Left lobe of liver (tissue), 2 donors: ENCODE data around the gene TNFSF15. TPM values are rescaled to one million over a fixed set of nuclear protein-coding genes. Genes with fewer than 3 reads are reported as not detected.
"Not testable (repeated sequence)": the region's sequence is repeated elsewhere in the genome, so short reads cannot be mapped to it uniquely, and the experiment has no call there.

Experiments used
- ATAC-seq: fragments of 200-7000 bp; cut with Tn5 transposase; one replicate; pipeline ENCODE4 v1.9.1; 2020; ENCODE audit warnings: mild to moderate bottlenecking, moderate library complexity
- DNase-seq: peaks from one replicate; pipeline ENCODE4 v3.0.0-alpha.2; 2020; ENCODE audit warnings: low spot score
- total RNA-seq: library from RNA; stranded (reverse); gene quantifications from one replicate; pipeline ENCODE4 v1.2.1, GENCODE V29; 2021
- donor health status: DM: no; HTN: no; CAD: no; lungs with moderate emphysema.
- donor health status: DM: no; HTN: yes; CAD: no.

Gene TNFSF15
- total RNA-seq, 1 donor from 2014 or later = 0.05 TPM

DNA sequence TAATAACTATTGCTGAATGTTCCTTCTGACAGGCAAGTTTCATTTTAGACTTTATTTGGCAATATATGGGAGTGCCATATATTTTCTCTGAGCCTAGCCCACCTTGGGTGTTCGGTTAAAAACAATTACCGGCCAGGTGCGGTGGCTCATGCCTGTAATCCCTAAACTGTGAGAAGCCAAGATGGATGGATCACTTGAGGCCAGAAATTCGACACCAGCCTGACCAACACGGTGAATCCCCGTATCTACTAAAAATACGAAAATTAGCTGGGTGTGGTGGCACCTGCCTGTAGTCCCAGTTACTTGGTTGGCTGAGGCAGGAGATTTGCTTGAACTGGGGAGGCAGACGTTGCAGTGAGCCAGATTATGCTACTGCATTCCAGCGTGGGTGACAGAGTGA lies 47.9 kb downstream of the TNFSF15 start:
- ATAC-seq (no peak), DNase-seq (no peak)

DNA sequence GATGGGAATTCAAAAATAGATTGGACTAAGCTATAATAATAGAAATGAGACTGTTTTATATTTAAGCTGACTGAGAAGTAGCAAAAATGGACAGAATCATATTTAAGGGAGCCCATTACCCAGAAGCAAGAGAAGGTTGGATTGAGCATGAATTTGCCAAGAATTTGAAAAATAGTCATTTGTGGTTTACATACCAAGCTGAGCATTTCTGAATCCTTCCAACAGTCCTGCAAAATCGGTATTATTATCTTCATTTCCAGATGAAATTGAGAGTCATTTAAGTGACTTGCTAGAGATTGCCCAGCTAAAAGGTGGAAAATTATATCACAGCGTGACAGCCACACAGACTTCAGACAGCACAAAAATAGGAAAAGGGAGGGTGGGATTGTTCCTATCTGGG lies 48.4 kb downstream of the TNFSF15 start:
- no peak for ATAC-seq
- DNase-seq = no peak

DNA sequence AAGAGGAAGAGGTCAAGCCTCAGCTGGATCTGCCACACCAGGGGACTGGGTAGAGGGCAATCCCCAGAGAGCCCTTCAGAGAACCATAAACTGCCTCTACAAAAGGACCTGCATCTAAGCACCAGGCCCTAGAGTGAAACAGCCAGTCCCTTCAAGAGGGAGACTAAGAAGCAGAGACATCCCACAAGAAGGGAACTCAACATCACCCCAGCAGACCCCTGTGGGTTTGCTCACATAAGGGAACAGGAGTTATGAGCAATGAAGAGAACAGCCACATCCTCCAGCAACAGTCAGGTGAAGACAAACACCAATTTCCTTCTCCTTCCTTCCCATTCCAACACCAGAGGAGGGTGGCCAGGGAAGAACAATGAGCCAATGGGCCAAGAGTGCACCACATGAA lies 48.9 kb downstream of the TNFSF15 start:
- DNase-seq = no peak
- ATAC-seq = no peak

DNA sequence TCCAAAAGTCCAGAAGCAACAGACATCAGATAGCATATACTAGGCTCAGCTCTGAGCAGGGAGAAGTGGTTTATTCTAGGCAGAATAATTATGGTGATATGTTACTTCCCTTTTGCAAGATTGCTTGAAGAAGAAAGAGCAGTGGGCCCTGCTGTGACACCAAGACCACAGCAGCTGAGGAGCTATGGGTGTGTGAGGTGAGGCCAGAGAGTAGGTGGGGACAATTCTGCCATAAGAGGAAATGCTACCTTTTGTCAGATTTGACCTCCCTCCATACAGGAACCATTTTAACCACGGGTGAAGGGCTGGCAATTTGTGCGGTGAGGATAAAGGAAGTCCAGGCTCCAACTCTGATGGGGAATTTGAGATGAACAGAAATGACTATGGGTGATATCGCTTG lies 51.3 kb downstream of the TNFSF15 start:
- ATAC-seq (no peak), DNase-seq (no peak)

DNA sequence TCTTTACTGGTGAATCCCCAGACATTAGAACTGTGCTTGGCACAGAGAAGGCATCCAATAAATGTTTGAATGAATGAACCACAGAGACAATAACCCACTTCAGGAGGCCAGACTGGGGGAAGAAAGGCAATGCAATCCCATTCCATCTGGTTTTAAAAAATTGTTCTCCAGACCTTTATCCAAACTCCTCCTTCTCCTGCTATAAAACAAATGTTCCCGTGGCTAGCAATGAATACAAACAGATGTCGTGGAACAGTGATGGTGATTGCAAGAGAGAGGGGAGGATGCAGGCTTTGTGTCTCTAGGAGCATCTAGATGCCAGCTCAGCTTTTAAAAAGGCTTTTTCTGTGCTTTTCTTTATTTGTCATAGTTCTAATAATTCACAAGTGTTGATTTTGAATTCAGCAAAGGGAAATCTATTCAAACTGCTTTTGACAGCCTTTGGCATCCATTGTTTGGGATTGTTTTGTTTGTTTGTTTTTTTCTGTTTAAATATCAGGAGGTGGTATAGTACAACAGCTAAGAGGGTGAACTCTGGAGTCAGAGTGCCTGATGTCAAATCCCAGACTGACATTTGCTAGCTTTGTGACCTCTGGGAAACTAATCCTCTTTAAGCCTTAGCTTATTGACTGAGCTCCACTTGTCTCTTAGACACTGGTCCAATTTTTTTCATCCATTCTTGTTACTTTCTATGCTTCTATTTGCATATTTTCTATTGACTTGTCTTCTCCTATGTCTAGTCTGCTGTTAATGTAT lies 59.1 kb downstream of the TNFSF15 start:
- DNase-seq = no peak
- ATAC-seq = no peak

DNA sequence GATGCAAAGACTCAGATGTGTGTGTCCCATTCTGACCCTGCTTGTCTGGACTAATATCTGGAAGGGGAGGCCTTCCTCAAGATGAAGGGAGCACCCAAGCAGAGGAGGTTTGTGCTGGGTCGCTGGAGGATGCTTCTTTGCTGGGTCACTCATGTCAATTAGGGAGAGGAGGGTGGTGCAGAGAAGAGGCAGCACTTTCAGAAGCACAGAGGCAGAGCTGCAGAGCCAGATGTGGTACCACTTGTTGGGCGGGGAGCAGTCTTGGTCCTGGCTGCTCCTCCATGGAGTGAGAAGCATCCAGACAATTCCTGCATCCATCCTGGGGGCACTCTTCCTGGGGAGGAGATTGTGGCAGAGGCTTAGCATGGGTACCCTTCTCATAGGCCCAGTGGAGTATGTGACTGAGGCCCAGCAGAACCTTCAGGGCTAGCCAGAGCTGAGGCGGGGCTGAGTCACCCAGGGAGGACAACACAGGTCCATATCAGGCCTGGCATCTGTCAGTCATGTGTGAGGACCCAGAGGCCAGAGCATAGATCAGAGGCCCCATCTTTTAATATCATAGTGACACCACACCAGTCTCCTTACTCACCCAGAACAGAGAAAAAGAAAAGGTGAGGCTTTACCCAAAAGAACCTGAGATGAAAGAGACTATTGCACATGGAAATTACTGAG lies 59.8 kb downstream of the TNFSF15 start:
- no peak for DNase-seq
- no peak for ATAC-seq

DNA sequence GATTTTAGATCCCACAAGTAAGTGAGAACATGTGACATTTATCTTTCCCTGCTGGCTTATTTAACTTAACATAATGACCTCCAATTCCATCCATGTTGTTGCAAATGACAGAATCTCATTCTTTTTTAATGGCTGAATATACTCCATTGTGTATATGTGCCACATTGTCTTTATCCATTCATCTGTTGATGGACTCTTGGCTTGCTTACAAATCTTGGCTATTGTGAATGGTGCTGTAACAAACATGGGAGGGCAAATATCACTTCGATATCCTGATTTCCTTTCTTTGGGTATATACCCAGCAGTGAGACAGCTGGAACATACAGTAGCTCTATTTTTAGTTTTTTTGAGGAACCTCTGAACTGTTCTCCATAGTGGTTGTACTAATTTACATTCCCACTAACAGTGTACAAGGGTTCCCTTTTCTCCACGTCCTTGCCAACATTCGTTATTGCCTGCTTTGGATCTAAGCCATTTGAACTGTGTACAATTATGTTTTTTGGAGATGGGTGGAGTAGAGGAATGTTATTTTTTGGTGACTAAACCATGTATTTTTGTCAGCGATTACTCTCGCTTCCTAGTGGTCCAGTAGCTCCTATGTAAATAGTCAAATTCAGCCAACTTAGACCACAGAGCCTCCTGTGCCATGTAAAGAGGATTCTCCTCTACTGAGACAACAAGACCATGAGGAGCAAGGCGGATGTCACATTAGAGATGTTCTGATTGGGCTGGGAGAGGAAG lies 60.6 kb downstream of the TNFSF15 start:
- DNase-seq (no peak), ATAC-seq (no peak)

DNA sequence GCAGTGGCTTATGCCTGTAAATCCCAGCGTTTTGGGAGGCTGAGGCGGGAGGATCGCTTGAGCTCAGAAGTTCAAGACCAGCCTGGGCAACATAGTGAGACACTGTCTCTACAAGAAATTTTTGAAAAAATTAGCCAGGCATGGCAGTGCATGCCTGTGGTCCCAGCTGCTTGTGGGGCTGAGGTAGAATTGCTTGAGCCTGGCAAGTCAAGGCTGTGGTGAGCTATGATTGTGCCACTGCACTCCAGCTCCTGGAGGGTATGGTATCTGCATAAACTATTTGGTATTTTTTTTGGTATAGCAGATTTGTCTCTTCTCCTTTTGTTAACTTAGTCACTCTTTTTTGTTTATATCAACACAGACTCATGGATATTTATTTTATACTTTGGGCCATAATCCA lies 62.4 kb downstream of the TNFSF15 start:
- no peak for DNase-seq
- ATAC-seq = no peak

DNA sequence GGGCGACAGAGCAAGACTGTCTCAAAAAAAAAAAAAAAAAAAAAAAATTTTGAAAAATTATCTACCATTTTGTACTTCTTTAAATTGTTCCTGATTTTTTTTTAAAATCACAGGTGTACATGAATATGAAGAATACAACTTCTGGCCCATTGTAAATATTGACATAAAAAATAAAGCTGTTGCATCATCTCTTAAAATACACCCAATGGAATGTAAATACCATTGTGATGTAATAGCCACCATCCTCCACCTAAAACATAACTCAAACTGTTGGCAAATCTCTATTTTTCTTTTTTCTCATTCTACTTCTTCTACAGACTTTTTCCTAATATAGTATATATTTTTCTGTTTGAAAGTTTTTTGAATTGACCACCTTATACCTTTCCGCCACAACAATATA lies 62.9 kb downstream of the TNFSF15 start:
- DNase-seq (no peak), ATAC-seq (no peak)

DNA sequence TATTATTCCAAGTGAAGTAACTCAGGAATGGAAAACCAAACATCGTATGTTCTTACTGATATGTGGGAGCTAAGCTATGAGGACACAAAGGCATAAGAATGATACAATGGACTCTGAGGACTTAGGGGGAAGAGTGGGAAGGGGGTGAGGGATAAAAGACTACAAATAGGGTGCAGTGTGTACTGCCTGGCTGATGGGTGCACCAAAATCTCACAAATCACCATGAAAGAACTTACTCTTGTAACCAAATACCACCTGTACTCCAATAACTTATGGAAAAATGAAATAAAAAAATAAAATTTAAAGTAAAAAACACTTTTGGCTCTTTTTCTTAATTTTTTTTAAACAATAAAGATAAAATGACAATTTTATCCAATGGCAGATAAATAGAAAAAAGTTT lies 64.3 kb downstream of the TNFSF15 start:
- not testable (repeated sequence) for ATAC-seq, DNase-seq

DNA sequence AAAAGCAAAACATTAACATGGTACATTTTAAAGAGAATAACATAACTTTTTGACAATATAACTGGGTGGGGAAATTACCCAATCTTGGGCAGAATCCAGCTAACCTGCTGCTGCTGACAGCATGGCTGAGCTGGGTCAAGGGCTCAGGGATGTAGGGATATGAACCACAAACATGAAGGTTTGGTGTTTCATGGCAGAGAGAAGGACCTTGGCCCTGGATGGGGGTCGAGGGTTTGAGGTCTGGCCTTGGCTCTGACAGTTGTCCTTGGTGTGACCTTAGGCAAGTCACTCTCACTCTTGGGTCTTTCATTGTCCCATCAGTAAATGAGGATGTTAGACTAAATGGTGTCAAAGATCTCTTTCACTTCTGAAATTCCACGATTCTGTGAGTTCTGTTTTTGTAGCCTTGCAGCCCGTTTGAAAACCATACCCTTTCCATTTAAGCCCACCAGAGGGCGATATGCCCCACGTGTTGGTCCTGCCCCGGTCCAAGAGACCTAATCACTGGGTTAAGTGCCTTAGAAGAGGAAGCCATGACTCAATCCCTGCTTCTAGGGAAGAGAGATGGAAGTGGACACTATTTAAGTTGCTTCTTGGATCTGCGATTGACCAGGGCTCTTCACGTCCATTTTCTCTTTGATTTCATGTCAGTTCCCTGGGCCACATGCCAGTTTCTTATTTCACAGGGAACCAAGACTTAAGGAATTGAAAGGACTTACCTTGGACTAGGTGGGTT lies 67.1 kb downstream of the TNFSF15 start:
- ATAC-seq = peak; percentile 100

DNA sequence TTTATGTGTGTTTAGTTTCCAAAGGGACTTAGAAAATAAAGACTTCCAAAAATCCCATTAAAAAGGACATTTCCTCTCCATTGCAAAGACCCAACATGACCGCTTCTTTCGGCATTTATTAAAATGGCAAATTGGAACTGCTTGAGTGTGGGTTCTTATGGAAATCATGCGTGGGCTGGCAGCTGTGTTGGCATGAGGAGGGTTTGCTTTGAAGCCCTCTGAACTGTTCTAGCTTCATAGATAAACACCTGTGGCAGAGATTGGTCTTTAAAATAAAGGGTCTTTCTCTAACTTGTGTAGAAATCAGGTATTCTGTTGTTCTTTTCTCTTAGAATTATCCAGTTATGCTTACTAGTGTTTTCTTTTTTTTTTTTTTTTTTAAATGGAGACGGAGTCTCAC lies 68.0 kb downstream of the TNFSF15 start:
- no peak for DNase-seq
- no peak for ATAC-seq

More for the DNA sequence above, 67.1 kb downstream of the TNFSF15 start:
- DNase-seq = peak; percentile 73

DNA sequence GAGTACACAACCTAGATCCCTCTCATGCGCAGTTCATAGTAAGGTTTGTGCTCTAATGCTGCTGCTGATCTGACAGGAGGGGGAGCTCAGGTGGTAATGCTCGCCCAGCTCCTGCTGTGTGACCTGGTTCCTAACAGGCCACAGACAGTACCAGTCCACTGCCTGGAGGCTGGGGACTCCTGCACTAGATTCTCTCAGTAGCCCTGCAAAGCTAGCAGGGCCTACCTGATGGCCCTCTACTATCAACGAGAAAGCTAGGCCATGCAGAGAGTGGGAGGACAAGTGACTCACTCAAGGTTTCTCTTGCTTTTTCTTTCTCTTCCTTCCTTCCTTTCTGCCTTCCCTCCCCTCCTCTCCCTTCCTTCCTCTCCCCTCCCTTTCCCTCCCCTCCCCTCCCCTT lies 68.7 kb downstream of the TNFSF15 start:
- DNase-seq (no peak), ATAC-seq (no peak)

DNA sequence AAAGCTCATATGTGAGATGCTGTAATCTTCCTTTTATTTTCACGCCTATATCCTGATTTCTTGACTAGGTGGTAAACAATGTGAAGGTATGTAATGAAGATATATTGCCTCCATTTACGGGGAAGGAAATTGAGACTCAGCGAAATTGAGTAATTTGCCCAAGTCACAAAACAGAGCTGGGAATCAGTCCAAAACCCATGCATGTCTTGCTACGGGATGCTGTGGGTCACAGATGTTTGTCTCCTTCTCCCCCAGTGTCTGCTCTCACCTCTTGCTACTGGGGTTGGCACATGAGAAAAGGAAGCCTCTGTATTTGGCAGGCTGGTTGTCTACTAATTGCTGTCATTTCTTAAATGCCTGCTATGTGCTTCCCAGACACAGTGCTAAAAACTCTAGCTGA lies 70.1 kb downstream of the TNFSF15 start:
- DNase-seq = no peak

DNA sequence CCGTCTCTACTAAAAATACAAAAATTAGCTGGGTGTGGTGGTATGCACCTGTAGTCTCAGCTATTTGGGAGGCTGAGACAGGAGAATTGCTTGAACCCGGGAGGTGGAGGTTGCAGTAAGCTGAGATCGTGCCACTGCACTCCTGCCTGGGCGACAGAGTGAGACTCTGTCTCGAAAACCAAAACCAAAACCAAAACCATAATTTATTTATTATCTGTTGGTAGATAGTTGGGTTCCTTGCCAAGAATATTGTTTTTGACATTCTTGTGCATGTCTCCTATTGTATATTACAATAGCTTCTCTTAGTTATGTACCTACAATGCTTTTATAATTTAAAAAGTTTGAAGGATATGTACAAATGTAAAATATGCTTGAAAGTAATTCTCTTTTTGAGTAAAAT lies 70.7 kb downstream of the TNFSF15 start:
- DNase-seq, ATAC-seq: not testable (repeated sequence)

More for the DNA sequence above, 70.1 kb downstream of the TNFSF15 start:
- no peak for ATAC-seq

Other genes with a start within 250 kb of the TNFSF15 start
- 34.1 TPM for gene ATP6V1G1, start 218.3 kb downstream of the TNFSF15 start, total RNA-seq
- gene TMEM268, start 194.7 kb downstream of the TNFSF15 start, total RNA-seq = 4.8 TPM
- gene TEX53, start 148.2 kb downstream of the TNFSF15 start, total RNA-seq = not detected
- gene TEX48, start 123.8 kb downstream of the TNFSF15 start, total RNA-seq = not detected
- 0.33 TPM for gene TNFSF8, start 124.6 kb upstream of the TNFSF15 start, total RNA-seq